Hepatocyte (in vitro differentiated cells): ENCODE results near the gene MAST4. TPM values are rescaled to one million over a fixed set of nuclear protein-coding genes. Genes with fewer than 3 reads are reported as not detected.

Experiments used
- DNase-seq: peaks from one replicate; pipeline ENCODE4 v3.0.0-alpha.2; 2016; ENCODE audit warnings: low spot score
- H2AFZ ChIP-seq: fragments of 200-600 bp; sonication (generic); 2 replicates; pipeline ENCODE4 v1.6.0; 2016; ENCODE audit warnings: antibody characterized with exemption, mild to moderate bottlenecking
- H3K27ac ChIP-seq: fragments of 200-600 bp; sonication (generic); 2 replicates; pipeline ENCODE4 v1.5.1; 2016; ENCODE audit warnings: mild to moderate bottlenecking
- H3K27me3 ChIP-seq: fragments of 200-600 bp; sonication (generic); 2 replicates; pipeline ENCODE4 v1.6.1; 2016
- H3K36me3 ChIP-seq: fragments of 200-600 bp; sonication (generic); replicated peaks from 2 replicates; pipeline ENCODE4 v1.5.1; 2016; ENCODE audit warnings: low read depth; ENCODE audit not compliant: insufficient read depth
- H3K4me1 ChIP-seq: fragments of 200-600 bp; sonication (generic); 2 replicates; pipeline ENCODE4 v1.5.1; 2016; ENCODE audit warnings: mild to moderate bottlenecking, moderate library complexity; ENCODE audit not compliant: insufficient read depth
- H3K4me2 ChIP-seq: fragments of 200-600 bp; sonication (generic); 2 replicates; pipeline ENCODE4 v1.6.0; 2016
- H3K4me3 ChIP-seq: fragments of 200-600 bp; sonication (generic); 2 replicates; pipeline ENCODE4 v1.5.1; 2016; ENCODE audit warnings: mild to moderate bottlenecking
- H3K79me2 ChIP-seq: fragments of 200-600 bp; sonication (generic); 2 replicates; pipeline ENCODE4 v1.6.0; 2017; ENCODE audit warnings: mild to moderate bottlenecking
- H3K9me2 ChIP-seq: fragments of 200-600 bp; sonication (generic); replicated peaks from 2 replicates; pipeline ENCODE4 v1.6.0; 2017; ENCODE audit warnings: mild to moderate bottlenecking; ENCODE audit not compliant: insufficient read depth
- H3K9me3 ChIP-seq: fragments of 200-600 bp; sonication (generic); 2 replicates; pipeline ENCODE4 v1.5.1; 2016; ENCODE audit warnings: low read depth, mild to moderate bottlenecking
- H4K20me1 ChIP-seq: fragments of 200-600 bp; sonication (generic); 2 replicates; pipeline ENCODE4 v1.6.0; 2016; ENCODE audit warnings: mild to moderate bottlenecking; ENCODE audit not compliant: insufficient read depth, poor library complexity, severe bottlenecking
- CTCF ChIP-seq: fragments of 200-600 bp; sonication (generic); IDR thresholded peaks from 2 replicates; pipeline ENCODE4 v1.5.1; 2016; ENCODE audit warnings: antibody characterized with exemption, mild to moderate bottlenecking; ENCODE audit not compliant: poor library complexity
- EZH2 ChIP-seq: fragments of 200-600 bp; sonication (generic); IDR thresholded peaks from 2 replicates; pipeline ENCODE4 v1.6.1; 2016; ENCODE audit warnings: antibody characterized with exemption, mild to moderate bottlenecking, borderline replicate concordance
- EZH2phosphoT487 ChIP-seq: fragments of 200-600 bp; sonication (generic); IDR thresholded peaks from one replicate; pipeline ENCODE4 v1.6.1; 2018; ENCODE audit warnings: antibody characterized with exemption, mild to moderate bottlenecking, low read depth, moderate library complexity; ENCODE audit not compliant: unreplicated experiment, severe bottlenecking
- WGBS: methylation state at CpG from one replicate; pipeline ENCODE4 v1.1.6; 2016; ENCODE audit warnings: low lambda C conversion rate; ENCODE audit errors: missing lambda C conversion rate; 5-methylcytosine and 5-hydroxymethylcytosine counted together
- polyA plus RNA-seq: library from polyadenylated mRNA; unstranded; fragments of >200 nt; fragmentation: Nextera tagmentation; extraction: Ambion mirVana; gene quantifications from 2 replicates; pipeline ENCODE4 v1.2.1, GENCODE V29; 2016
- total RNA-seq: library from RNA; depleted of rRNA; stranded (reverse); fragments of >200 nt; gene quantifications from 2 replicates; pipeline ENCODE4 v1.2.3, GENCODE V29; 2014

The MAST4 gene
- total and polyA plus RNA-seq, 2 experiments from 2014 or later: 11.7 to 13.2 TPM

GRCh38 chr5:67066815-67067214 lies 470.6 kb downstream of the MAST4 start:
- no peaks in the 10 kb centered on the region for H3K27me3 ChIP-seq
- 52% methylated on average over 1 of the region's 1 CpG for WGBS
- TF ChIP-seq EZH2 (no peak), EZH2phosphoT487 (no peak)
- no peak overlapping the region for H3K4me3 ChIP-seq
- H3K4me2 ChIP-seq: no peak overlapping the region
- no peaks in the 10 kb centered on the region for H3K9me3 ChIP-seq
- peaks cover 12% of the 10 kb centered on the region for H3K4me1 ChIP-seq
- no peaks in the 10 kb centered on the region for H3K36me3 ChIP-seq
- H4K20me1 ChIP-seq: no peaks in the 10 kb centered on the region
- H3K79me2 ChIP-seq: peaks cover 39% of the 10 kb centered on the region
- H2AFZ ChIP-seq: no peak overlapping the region
- DNase-seq: peak; percentile 49
- no peaks in the 10 kb centered on the region for H3K9me2 ChIP-seq
- peak overlapping the region; percentile 21 for H3K27ac ChIP-seq

- Histone ChIP-seq H3K79me2 (peaks cover 7% of the 10 kb centered on the region), H3K4me1 (no peaks in the 10 kb centered on the region), H3K4me3 (no peak overlapping the region), H3K9me2 (no peaks in the 10 kb centered on the region), H3K36me3 (no peaks in the 10 kb centered on the region), H3K27ac (peak overlapping the region; percentile 53), H3K9me3 (no peaks in the 10 kb centered on the region), H3K27me3 (no peaks in the 10 kb centered on the region), H2AFZ (no peak overlapping the region), H3K4me2 (no peak overlapping the region), H4K20me1 (no peaks in the 10 kb centered on the region)
- WGBS: 72% methylated on average over 3 of the region's 3 CpGs
- DNase-seq: peak; percentile 62
- no peak for TF ChIP-seq EZH2phosphoT487
- TF ChIP-seq CTCF: no peak
- TF ChIP-seq EZH2: no peak
These were observed 477.0 kb downstream of the MAST4 start for GRCh38 chr5:67073045-67073680.

- Histone ChIP-seq H3K4me3 (no peak overlapping the region), H3K9me2 (no peaks in the 10 kb centered on the region), H4K20me1 (no peaks in the 10 kb centered on the region), H2AFZ (no peak overlapping the region), H3K27ac (no peak overlapping the region), H3K79me2 (peaks cover 11% of the 10 kb centered on the region), H3K27me3 (no peaks in the 10 kb centered on the region), H3K36me3 (no peaks in the 10 kb centered on the region), H3K4me1 (no peaks in the 10 kb centered on the region), H3K9me3 (no peaks in the 10 kb centered on the region), H3K4me2 (no peak overlapping the region)
- TF ChIP-seq EZH2: no peak
- no peak for TF ChIP-seq EZH2phosphoT487
- no peak for DNase-seq
- 90% methylated on average over 4 of the region's 4 CpGs for WGBS
These were observed 481.1 kb downstream of the MAST4 start for GRCh38 chr5:67077296-67077695.

- WGBS: 96% methylated on average over 2 of the region's 2 CpGs
- no peaks in the 10 kb centered on the region for H3K9me3 ChIP-seq
- TF ChIP-seq CTCF: no peak
- no peak for TF ChIP-seq EZH2phosphoT487
- TF ChIP-seq EZH2: no peak
These were observed 485.1 kb downstream of the MAST4 start for GRCh38 chr5:67081261-67081660.

More at GRCh38 chr5:67081261-67081660, 485.1 kb downstream of the MAST4 start:
- no peak overlapping the region for H2AFZ ChIP-seq
- H3K79me2 ChIP-seq: peaks cover 22% of the 10 kb centered on the region
- H3K4me2 ChIP-seq: no peak overlapping the region
- no peaks in the 10 kb centered on the region for H3K27me3 ChIP-seq
- H3K4me3 ChIP-seq: no peak overlapping the region
- H3K9me2 ChIP-seq: no peaks in the 10 kb centered on the region
- no peaks in the 10 kb centered on the region for H3K4me1 ChIP-seq
- no peak overlapping the region for H3K27ac ChIP-seq
- H4K20me1 ChIP-seq: no peaks in the 10 kb centered on the region
- H3K36me3 ChIP-seq: no peaks in the 10 kb centered on the region
- no peak for DNase-seq
